HG02678 (cell line): ENCODE measurements around the gene LARP4B.

ENCODE experiments used
- ATAC-seq: cut with Tn5 transposase; IDR thresholded peaks from one replicate; pipeline ENCODE4 v1.9.1; 2021; ENCODE audit warnings: mild to moderate bottlenecking, moderate library complexity; ENCODE audit not compliant: unreplicated experiment

LARP4B gene

GRCh38 chr10:870564-871166 lies 60.8 kb downstream of the LARP4B start:
- no peak for ATAC-seq

GRCh38 chr10:869171-869570 lies 62.3 kb downstream of the LARP4B start:
- no peak for ATAC-seq

GRCh38 chr10:867807-868206 lies 63.7 kb downstream of the LARP4B start:
- no peak for ATAC-seq

GRCh38 chr10:866577-866941 lies 64.9 kb downstream of the LARP4B start:
- ATAC-seq: no peak

GRCh38 chr10:865924-866576 lies 65.5 kb downstream of the LARP4B start:
- peak; percentile 49 for ATAC-seq

GRCh38 chr10:865257-865656 lies 66.2 kb downstream of the LARP4B start:
- no peak for ATAC-seq

- no peak for ATAC-seq
These were observed 71.0 kb downstream of the LARP4B start for GRCh38 chr10:860519-860918.

- ATAC-seq: no peak
These were observed 74.9 kb downstream of the LARP4B start for GRCh38 chr10:856416-857157.

- ATAC-seq: no peak
These were observed 75.8 kb downstream of the LARP4B start for GRCh38 chr10:855671-856070.

GRCh38 chr10:855079-855478 lies 76.4 kb downstream of the LARP4B start:
- no peak for ATAC-seq

- no peak for ATAC-seq
These were observed 78.5 kb downstream of the LARP4B start for GRCh38 chr10:853017-853416.

GRCh38 chr10:852386-852785 lies 79.1 kb downstream of the LARP4B start:
- peak; percentile 23 for ATAC-seq

- ATAC-seq: peak; percentile 91
These were observed 79.6 kb downstream of the LARP4B start for GRCh38 chr10:851901-852300.

GRCh38 chr10:850093-850492 lies 81.4 kb downstream of the LARP4B start:
- ATAC-seq: no peak

- no peak for ATAC-seq
These were observed 83.6 kb downstream of the LARP4B start for GRCh38 chr10:847868-848267.

- ATAC-seq: no peak
These were observed 85.3 kb downstream of the LARP4B start for GRCh38 chr10:846126-846685.

- ATAC-seq: no peak
These were observed 86.0 kb downstream of the LARP4B start for GRCh38 chr10:845526-845925.

GRCh38 chr10:844552-844951 lies 87.0 kb downstream of the LARP4B start:
- ATAC-seq: no peak

- no peak for ATAC-seq
These were observed 87.8 kb downstream of the LARP4B start for GRCh38 chr10:843703-844102.

- ATAC-seq: no peak
These were observed 88.7 kb downstream of the LARP4B start for GRCh38 chr10:842795-843194.

- no peak for ATAC-seq
These were observed 90.0 kb downstream of the LARP4B start for GRCh38 chr10:841535-841934.
